ENCODE data around the gene HS2ST1.
"Not testable (repeated sequence)": the region's sequence is repeated elsewhere in the genome, so short reads cannot be mapped to it uniquely, and the experiment has no call there.

The HS2ST1 gene

GRCh38 chr1:86926883-86927282 is 12.4 kb downstream of the HS2ST1 start:
- DNase-seq, result no peak

GRCh38 chr1:86928819-86929218 is 14.4 kb downstream of the HS2ST1 start:
- no peak for DNase-seq

GRCh38 chr1:86933051-86933450 is 18.6 kb downstream of the HS2ST1 start:
- no peak for DNase-seq

GRCh38 chr1:86933562-86934377 is 19.3 kb downstream of the HS2ST1 start:
- no peak for DNase-seq

- DNase-seq, result no peak
Measured at GRCh38 chr1:86938450-86938849, 24.0 kb downstream of the HS2ST1 start.

GRCh38 chr1:86938855-86939254 is 24.4 kb downstream of the HS2ST1 start:
- DNase-seq, result no peak

- no peak for DNase-seq
Measured at GRCh38 chr1:86939406-86939805, 25.0 kb downstream of the HS2ST1 start.

GRCh38 chr1:86940599-86940998 is 26.2 kb downstream of the HS2ST1 start:
- no peak for DNase-seq

- DNase-seq, result no peak
Measured at GRCh38 chr1:86942042-86942441, 27.6 kb downstream of the HS2ST1 start.

- no peak for DNase-seq
Measured at GRCh38 chr1:86942743-86943142, 28.3 kb downstream of the HS2ST1 start.

- DNase-seq, result no peak
Measured at GRCh38 chr1:86948212-86948611, 33.8 kb downstream of the HS2ST1 start.

GRCh38 chr1:86950712-86951419 is 36.4 kb downstream of the HS2ST1 start:
- DNase-seq, result no peak

- no peak for DNase-seq
Measured at GRCh38 chr1:86951430-86951829, 37.0 kb downstream of the HS2ST1 start.

- DNase-seq, result no peak
Measured at GRCh38 chr1:86953167-86953566, 38.7 kb downstream of the HS2ST1 start.

- no peak for DNase-seq
Measured at GRCh38 chr1:86955678-86956077, 41.2 kb downstream of the HS2ST1 start.

- DNase-seq, result no peak
Measured at GRCh38 chr1:86956221-86956620, 41.8 kb downstream of the HS2ST1 start.

GRCh38 chr1:86957221-86957620 is 42.8 kb downstream of the HS2ST1 start:
- no peak for DNase-seq

- no peak for DNase-seq
Measured at GRCh38 chr1:86960548-86960947, 46.1 kb downstream of the HS2ST1 start.

- DNase-seq, result not testable (repeated sequence)
Measured at GRCh38 chr1:86963841-86964240, 49.4 kb downstream of the HS2ST1 start.

GRCh38 chr1:86965012-86965826 is 50.8 kb downstream of the HS2ST1 start:
- no peak for DNase-seq

GRCh38 chr1:86965827-86966182 is 51.4 kb downstream of the HS2ST1 start:
- no peak for DNase-seq

- no peak for DNase-seq
Measured at GRCh38 chr1:86970938-86971337, 56.5 kb downstream of the HS2ST1 start.

- DNase-seq, result no peak
Measured at GRCh38 chr1:86971778-86972177, 57.3 kb downstream of the HS2ST1 start.

GRCh38 chr1:86972262-86972661 is 57.8 kb downstream of the HS2ST1 start:
- DNase-seq, result no peak

All from activated T-cell treated with anti-CD3 and anti-CD28 coated beads, Interleukin-2, amount 50 U/mL, for 1 hour (primary cell).